ENCODE data around the gene FHL1.

DNA sequence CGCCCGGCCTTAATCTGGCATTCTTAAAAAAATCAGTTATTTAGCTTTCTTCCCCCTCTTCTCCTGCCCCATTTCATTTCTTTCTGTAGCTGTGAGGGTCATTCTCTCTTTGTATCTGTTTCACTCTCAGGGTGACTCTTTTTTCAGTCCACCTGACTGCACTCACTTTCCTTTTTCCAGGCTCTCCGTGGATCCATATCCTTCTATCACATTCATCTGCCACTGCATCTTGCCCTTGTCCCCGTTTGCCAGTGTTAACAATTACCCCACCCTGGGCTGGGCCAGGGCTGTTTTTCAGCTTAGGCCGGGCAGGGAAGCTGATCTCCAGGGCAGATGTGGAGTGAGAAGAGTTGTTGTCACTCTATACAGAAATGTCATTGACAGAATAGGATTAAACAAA lies 7.7 kb downstream of the FHL1 start:
- TF ChIP-seq CTCF (IDR thresholded peaks at IDR 0.05) (no peak), POLR2A (IDR thresholded peaks at IDR 0.05) (no peak)

All from lower leg skin (tissue), 3 donors.